HEK293T (cell line): ENCODE data around the gene DUOX1.

Experiments
- ARNT ChIP-seq: fragments of 450-650 bp; IDR thresholded peaks from 2 replicates; pipeline ENCODE4 v1.6.1; 2017; ENCODE audit warnings: mild to moderate bottlenecking
- ELF4 ChIP-seq: fragments of 450-650 bp; IDR thresholded peaks from 2 replicates; pipeline ENCODE4 v1.6.1; 2017; ENCODE audit warnings: antibody characterized with exemption
- FOXA1 ChIP-seq: fragments of 450-650 bp; IDR thresholded peaks from 2 replicates; pipeline ENCODE4 v1.6.1; 2016; ENCODE audit warnings: mild to moderate bottlenecking
- FOXM1 ChIP-seq: fragments of 450-650 bp; IDR thresholded peaks from 2 replicates; pipeline ENCODE4 v1.6.1; 2017; ENCODE audit warnings: mild to moderate bottlenecking, borderline replicate concordance
- LEF1 ChIP-seq: fragments of 450-650 bp; IDR thresholded peaks from 2 replicates; pipeline ENCODE4 v1.6.1; 2017; ENCODE audit warnings: mild to moderate bottlenecking, borderline replicate concordance
- PKNOX1 ChIP-seq: fragments of 450-650 bp; IDR thresholded peaks from 2 replicates; pipeline ENCODE4 v1.6.1; 2016
- ZNF384 ChIP-seq: fragments of 450-650 bp; IDR thresholded peaks from 2 replicates; pipeline ENCODE4 v1.6.1; 2016

- no peak for TF ChIP-seq FOXA1
- no peak for TF ChIP-seq ELF4
- no peak for TF ChIP-seq ZNF384
- TF ChIP-seq ARNT = no peak
- no peak for TF ChIP-seq FOXM1
- no peak for TF ChIP-seq PKNOX1
- no peak for TF ChIP-seq LEF1
Observed at GRCh38 chr15:45132844-45133560, 3.2 kb downstream of the DUOX1 start.
